Stimulated activated naive CD8-positive, alpha-beta T cell treated with anti-CD3 and anti-CD28 coated beads, Interleukin-15, amount 100 ng/mL, for 72 hours (primary cell): ENCODE data around the gene CDIP1.

Experiments used
- ATAC-seq: fragments of 150-1000 bp; cut with Tn5 transposase; 2 replicates; pipeline ENCODE4 v1.10.0; 2021; ENCODE audit warnings: mild to moderate bottlenecking, moderate library complexity
- DNase-seq, 2 donors: peaks; one replicate each; pipeline ENCODE4 v3.0.0; 2021 to 2022
- H3K27ac Mint-ChIP-seq, 2 donors: one replicate each; pipeline ENCODE4 v1.8.0; 2022; ENCODE audit warnings: mild to moderate bottlenecking in 2 of 2, mixed read lengths in 2 of 2, moderate library complexity in 2 of 2
- H3K27me3 Mint-ChIP-seq: one replicate; pipeline ENCODE4 v1.8.0; 2022; ENCODE audit warnings: mixed read lengths
- H3K4me1 Mint-ChIP-seq: one replicate; pipeline ENCODE4 v1.8.0; 2022; ENCODE audit warnings: mild to moderate bottlenecking, mixed read lengths
- H3K4me3 Mint-ChIP-seq, 2 donors: one replicate each; pipeline ENCODE4 v1.8.0; 2022; ENCODE audit warnings: mild to moderate bottlenecking in 2 of 2, mixed read lengths in 2 of 2, moderate library complexity in 1 of 2
- H3K9me3 Mint-ChIP-seq, 2 donors: one replicate each; pipeline ENCODE4 v1.8.0; 2022; ENCODE audit warnings: mixed read lengths in 2 of 2

Gene CDIP1

GRCh38 chr16:4511441-4512082 is 27.0 kb downstream of the CDIP1 start:
- Mint-ChIP-seq H3K27ac (no peak overlapping the region), H3K4me3 (no peak overlapping the region), H3K4me1 (peaks cover 68% of the 10 kb centered on the region), H3K27me3 (no peaks in the 10 kb centered on the region), H3K9me3 (no peaks in the 10 kb centered on the region)
- ATAC-seq (no peak), DNase-seq (no peak)

GRCh38 chr16:4510747-4511426 is 27.7 kb downstream of the CDIP1 start:
- no peaks in the 10 kb centered on the region for H3K27me3 Mint-ChIP-seq
- H3K4me1 Mint-ChIP-seq, result peaks cover 68% of the 10 kb centered on the region
- peak overlapping the region; percentile 57 to 86 for H3K27ac Mint-ChIP-seq
- no peak for DNase-seq
- no peak overlapping the region for H3K4me3 Mint-ChIP-seq
- no peaks in the 10 kb centered on the region for H3K9me3 Mint-ChIP-seq
- no peak for ATAC-seq

DNA sequence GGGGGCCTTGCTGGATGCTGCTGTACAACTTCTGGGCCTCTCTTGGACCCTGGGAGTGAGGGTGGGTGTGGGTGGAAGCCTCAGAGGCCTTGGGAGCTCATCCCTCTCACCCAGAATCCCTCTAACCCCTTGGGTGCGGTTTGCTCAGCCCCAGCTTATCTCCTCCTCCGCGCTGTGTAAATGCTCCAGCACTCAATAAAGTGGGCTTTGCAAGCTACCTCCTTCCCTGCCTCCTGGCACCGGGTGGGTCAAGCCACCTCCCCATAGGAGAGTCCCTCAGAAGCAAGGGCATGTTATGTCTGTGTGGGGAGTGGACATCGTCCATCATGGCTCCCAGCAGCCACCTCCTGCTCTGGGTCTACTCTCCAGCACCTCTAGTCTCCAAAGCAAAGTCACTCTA is 28.4 kb downstream of the CDIP1 start:
- peak overlapping the region in 1 of 2 donors; percentile 82 for H3K27ac Mint-ChIP-seq
- H3K9me3 Mint-ChIP-seq, result no peaks in the 10 kb centered on the region
- H3K4me1 Mint-ChIP-seq, result peaks cover 68% of the 10 kb centered on the region
- ATAC-seq (no peak), DNase-seq (no peak)
- no peaks in the 10 kb centered on the region for H3K27me3 Mint-ChIP-seq
- no peak overlapping the region for H3K4me3 Mint-ChIP-seq

- Mint-ChIP-seq H3K4me1 (peaks cover 68% of the 10 kb centered on the region), H3K27ac (no peak overlapping the region), H3K27me3 (no peaks in the 10 kb centered on the region), H3K4me3 (no peak overlapping the region), H3K9me3 (no peaks in the 10 kb centered on the region)
- ATAC-seq (no peak), DNase-seq (no peak)
These were observed 29.2 kb downstream of the CDIP1 start for GRCh38 chr16:4509420-4509819.

GRCh38 chr16:4508806-4509205 is 29.8 kb downstream of the CDIP1 start:
- DNase-seq (no peak), ATAC-seq (no peak)
- Mint-ChIP-seq H3K27ac (no peak overlapping the region), H3K27me3 (no peaks in the 10 kb centered on the region), H3K4me1 (peaks cover 68% of the 10 kb centered on the region), H3K4me3 (no peak overlapping the region), H3K9me3 (no peaks in the 10 kb centered on the region)

- ATAC-seq (no peak), DNase-seq (no peak)
- no peaks in the 10 kb centered on the region for H3K9me3 Mint-ChIP-seq
- peak overlapping the region in 1 of 2 donors; percentile 79 for H3K27ac Mint-ChIP-seq
- H3K27me3 Mint-ChIP-seq, result no peaks in the 10 kb centered on the region
- peaks cover 68% of the 10 kb centered on the region for H3K4me1 Mint-ChIP-seq
- no peak overlapping the region for H3K4me3 Mint-ChIP-seq
These were observed 30.8 kb downstream of the CDIP1 start for GRCh38 chr16:4507588-4508345.

DNA sequence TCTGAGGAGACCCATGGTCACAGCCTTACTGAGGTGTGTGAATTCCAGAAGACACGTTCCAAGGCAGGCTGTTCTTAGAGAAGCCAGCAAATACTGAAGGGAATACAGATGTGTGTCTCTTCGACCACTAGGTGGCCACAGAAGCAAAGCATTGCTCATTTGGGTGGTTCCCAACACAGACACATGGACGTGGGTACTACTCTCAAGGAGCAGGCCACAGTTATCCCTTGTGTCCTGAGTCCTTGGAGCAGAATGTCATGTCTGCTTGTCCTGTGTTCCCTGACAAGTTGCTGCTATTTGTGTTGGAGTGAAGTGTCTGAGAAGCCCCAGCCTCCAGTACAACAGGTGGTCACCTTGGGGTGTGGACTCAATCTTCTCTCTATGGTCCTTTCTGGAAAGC is 32.1 kb downstream of the CDIP1 start:
- peak; percentile 80 for ATAC-seq
- Mint-ChIP-seq H3K4me3 (peak overlapping the region; percentile 67 to 72), H3K27me3 (no peaks in the 10 kb centered on the region), H3K27ac (peak overlapping the region; percentile 42 to 85), H3K9me3 (no peaks in the 10 kb centered on the region), H3K4me1 (peaks cover 72% of the 10 kb centered on the region)
- DNase-seq, result peak; percentile 47 to 56

DNA sequence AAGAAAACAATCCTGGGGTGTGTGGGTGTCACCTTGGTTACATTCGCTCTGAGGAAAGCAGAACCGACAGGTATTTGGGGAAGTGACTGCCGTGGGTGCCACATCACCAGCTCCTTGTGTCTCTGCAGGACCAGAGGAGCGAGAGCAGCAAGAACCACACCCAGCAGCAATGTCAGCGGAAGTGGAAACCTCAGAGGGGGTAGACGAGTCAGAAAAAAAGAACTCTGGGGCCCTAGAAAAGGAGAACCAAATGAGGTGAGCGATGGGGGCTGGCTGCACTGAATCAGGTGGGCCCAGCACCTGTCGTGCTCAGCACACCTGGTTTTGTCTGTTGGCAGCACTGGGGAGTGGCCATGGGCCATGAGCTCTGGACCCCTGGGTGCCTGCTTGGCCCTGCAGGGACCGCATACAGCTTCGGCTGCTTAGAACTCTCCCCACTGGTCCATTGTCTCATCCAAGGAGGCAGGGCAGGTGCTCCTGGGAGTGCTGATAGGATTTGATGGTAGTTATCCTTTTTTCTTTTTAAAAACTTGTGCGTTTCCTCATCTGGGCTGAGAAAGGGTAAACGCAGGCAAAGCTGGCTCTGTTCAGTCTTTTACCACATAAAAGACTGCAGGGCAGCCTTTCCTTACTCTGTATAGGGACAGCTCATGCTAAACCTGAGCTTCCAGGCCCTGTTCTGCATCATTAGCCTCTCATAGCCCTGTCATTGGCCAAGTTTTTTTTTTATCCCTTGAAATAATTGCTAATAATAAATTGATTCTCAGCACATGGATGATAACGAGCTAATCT is 33.0 kb downstream of the CDIP1 start:
- no peaks in the 10 kb centered on the region for H3K27me3 Mint-ChIP-seq
- peaks cover 74% of the 10 kb centered on the region for H3K4me1 Mint-ChIP-seq
- H3K4me3 Mint-ChIP-seq, result peak overlapping the region; percentile 67 to 72
- peak; percentile 91 for ATAC-seq
- DNase-seq, result peak; percentile 52 to 71
- H3K27ac Mint-ChIP-seq, result peak overlapping the region; percentile 24 to 93
- no peaks in the 10 kb centered on the region for H3K9me3 Mint-ChIP-seq

- H3K27me3 Mint-ChIP-seq, result no peaks in the 10 kb centered on the region
- DNase-seq, result no peak
- no peaks in the 10 kb centered on the region for H3K9me3 Mint-ChIP-seq
- no peak for ATAC-seq
- no peak overlapping the region for H3K4me3 Mint-ChIP-seq
- peak overlapping the region in 1 of 2 donors; percentile 55 for H3K27ac Mint-ChIP-seq
- peaks cover 95% of the 10 kb centered on the region for H3K4me1 Mint-ChIP-seq
These were observed 37.5 kb downstream of the CDIP1 start for GRCh38 chr16:4501071-4501478.

GRCh38 chr16:4500272-4500671 is 38.3 kb downstream of the CDIP1 start:
- Mint-ChIP-seq H3K4me3 (no peak overlapping the region), H3K27me3 (no peaks in the 10 kb centered on the region), H3K27ac (no peak overlapping the region), H3K4me1 (peaks cover 95% of the 10 kb centered on the region), H3K9me3 (no peaks in the 10 kb centered on the region)
- peak in 1 of 2 donors; percentile 23 for DNase-seq
- ATAC-seq, result peak; percentile 86

DNA sequence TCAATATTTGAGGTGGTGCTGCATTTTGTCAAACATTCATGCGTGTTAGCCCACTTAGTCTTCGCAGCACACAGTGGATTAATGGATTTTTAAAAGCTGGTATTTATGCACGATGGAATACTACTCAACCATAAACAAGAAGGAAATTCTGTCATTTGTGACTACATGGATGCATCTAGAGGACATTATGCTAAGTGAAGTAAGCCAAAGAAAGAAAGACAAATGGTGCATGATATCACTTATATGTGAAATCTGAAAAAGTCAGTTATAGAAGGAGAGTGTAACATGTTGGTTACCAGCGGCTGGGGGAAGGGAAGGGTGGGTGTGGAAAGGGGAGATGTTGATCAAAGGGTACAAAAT is 39.4 kb downstream of the CDIP1 start:
- H3K9me3 Mint-ChIP-seq, result no peaks in the 10 kb centered on the region
- ATAC-seq, result no peak
- H3K27ac Mint-ChIP-seq, result no peak overlapping the region
- H3K4me3 Mint-ChIP-seq, result no peak overlapping the region
- H3K27me3 Mint-ChIP-seq, result no peaks in the 10 kb centered on the region
- DNase-seq, result no peak
- peaks cover 95% of the 10 kb centered on the region for H3K4me1 Mint-ChIP-seq

- no peak overlapping the region for H3K27ac Mint-ChIP-seq
These were observed 39.9 kb downstream of the CDIP1 start for GRCh38 chr16:4498546-4499195.

DNA sequence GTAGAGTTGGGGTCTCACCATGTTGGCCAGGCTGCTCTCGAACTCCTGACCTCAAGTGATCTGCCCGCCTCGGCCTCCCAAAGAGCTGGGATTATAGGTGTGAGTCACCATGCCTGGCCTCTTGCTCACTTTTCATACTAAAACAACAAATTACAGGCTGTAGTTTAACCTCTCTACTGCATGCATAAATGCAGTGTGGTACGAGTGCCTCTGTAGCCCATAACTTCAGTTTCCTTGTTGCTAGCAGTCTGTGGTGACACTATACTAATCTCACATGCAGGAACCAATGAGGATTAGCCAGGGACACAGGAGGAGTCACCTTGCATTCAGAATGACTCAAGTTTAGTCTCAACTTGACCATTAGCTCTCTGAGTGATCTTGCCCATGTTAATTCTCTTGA is 42.3 kb downstream of the CDIP1 start:
- no peaks in the 10 kb centered on the region for H3K9me3 Mint-ChIP-seq
- DNase-seq (no peak), ATAC-seq (peak; percentile 84)
- no peak overlapping the region for H3K4me3 Mint-ChIP-seq
- H3K4me1 Mint-ChIP-seq, result peaks cover 85% of the 10 kb centered on the region
- H3K27me3 Mint-ChIP-seq, result no peaks in the 10 kb centered on the region
- H3K27ac Mint-ChIP-seq, result peak overlapping the region in 1 of 2 donors; percentile 58

More at GRCh38 chr16:4498546-4499195, 39.9 kb downstream of the CDIP1 start:
- DNase-seq (no peak), ATAC-seq (no peak)
- Mint-ChIP-seq H3K4me3 (no peak overlapping the region), H3K27me3 (no peaks in the 10 kb centered on the region), H3K4me1 (peaks cover 95% of the 10 kb centered on the region), H3K9me3 (no peaks in the 10 kb centered on the region)

- Mint-ChIP-seq H3K4me1 (peaks cover 85% of the 10 kb centered on the region), H3K27ac (peak overlapping the region in 1 of 2 donors; percentile 58), H3K4me3 (no peak overlapping the region), H3K27me3 (no peaks in the 10 kb centered on the region), H3K9me3 (no peaks in the 10 kb centered on the region)
- ATAC-seq (no peak), DNase-seq (no peak)
These were observed 42.8 kb downstream of the CDIP1 start for GRCh38 chr16:4495766-4496165.
